ENCODE measurements around the gene TCFL5.
A peak's percentile ranks its signal among the peaks of the same experiment; 100 is the strongest.

Gene TCFL5

GRCh38 chr20:62795023-62795761, 66.4 kb downstream of the TCFL5 start:
- peak; percentile 8 for ATAC-seq

GRCh38 chr20:62794007-62794724, 67.5 kb downstream of the TCFL5 start:
- ATAC-seq (peak; percentile 79), DNase-seq (peak; percentile 99)

More at GRCh38 chr20:62795023-62795761, 66.4 kb downstream of the TCFL5 start:
- DNase-seq: peak; percentile 82

GRCh38 chr20:62793757-62794006, 67.9 kb downstream of the TCFL5 start:
- ATAC-seq (no peak), DNase-seq (no peak)

- no peak for ATAC-seq
Measured at GRCh38 chr20:62792940-62793756, 68.5 kb downstream of the TCFL5 start.

GRCh38 chr20:62792182-62792939, 69.3 kb downstream of the TCFL5 start:
- DNase-seq (no peak), ATAC-seq (no peak)

More at GRCh38 chr20:62792940-62793756, 68.5 kb downstream of the TCFL5 start:
- DNase-seq: peak; percentile 18

- DNase-seq (peak; percentile 84), ATAC-seq (peak; percentile 28)
Measured at GRCh38 chr20:62791301-62792181, 70.1 kb downstream of the TCFL5 start.

All from stimulated activated naive CD8-positive, alpha-beta T cell treated with anti-CD3 and anti-CD28 coated beads, Interleukin-15, Interleukin-2, amounts not matched to agents 100 U/mL and 50 U/mL, for 24 hours (primary cell).